GM12891 (cell line): Measurements from ENCODE around the gene IFT20.

Experiments used
- POLR2A ChIP-seq: IDR thresholded peaks from 2 replicates; pipeline ENCODE4 v1.6.1; 2011; ENCODE audit warnings: low read depth, low read length, control low read depth
- POLR2AphosphoS5 ChIP-seq: IDR thresholded peaks from 2 replicates; pipeline ENCODE4 v1.6.1; 2011; ENCODE audit warnings: low read depth, low read length, control low read depth
- POU2F2 ChIP-seq: IDR thresholded peaks from 2 replicates; pipeline ENCODE4 v1.6.1; 2011; ENCODE audit warnings: low read depth, mild to moderate bottlenecking, control low read depth, low read length, moderate library complexity
- SPI1 ChIP-seq: IDR thresholded peaks from 2 replicates; pipeline ENCODE4 v1.6.1; 2011; ENCODE audit warnings: low read depth, low read length, control low read depth
- TAF1 ChIP-seq: IDR thresholded peaks from 2 replicates; pipeline ENCODE4 v1.6.1; 2011; ENCODE audit warnings: low read depth, low read length, control low read depth

DNA sequence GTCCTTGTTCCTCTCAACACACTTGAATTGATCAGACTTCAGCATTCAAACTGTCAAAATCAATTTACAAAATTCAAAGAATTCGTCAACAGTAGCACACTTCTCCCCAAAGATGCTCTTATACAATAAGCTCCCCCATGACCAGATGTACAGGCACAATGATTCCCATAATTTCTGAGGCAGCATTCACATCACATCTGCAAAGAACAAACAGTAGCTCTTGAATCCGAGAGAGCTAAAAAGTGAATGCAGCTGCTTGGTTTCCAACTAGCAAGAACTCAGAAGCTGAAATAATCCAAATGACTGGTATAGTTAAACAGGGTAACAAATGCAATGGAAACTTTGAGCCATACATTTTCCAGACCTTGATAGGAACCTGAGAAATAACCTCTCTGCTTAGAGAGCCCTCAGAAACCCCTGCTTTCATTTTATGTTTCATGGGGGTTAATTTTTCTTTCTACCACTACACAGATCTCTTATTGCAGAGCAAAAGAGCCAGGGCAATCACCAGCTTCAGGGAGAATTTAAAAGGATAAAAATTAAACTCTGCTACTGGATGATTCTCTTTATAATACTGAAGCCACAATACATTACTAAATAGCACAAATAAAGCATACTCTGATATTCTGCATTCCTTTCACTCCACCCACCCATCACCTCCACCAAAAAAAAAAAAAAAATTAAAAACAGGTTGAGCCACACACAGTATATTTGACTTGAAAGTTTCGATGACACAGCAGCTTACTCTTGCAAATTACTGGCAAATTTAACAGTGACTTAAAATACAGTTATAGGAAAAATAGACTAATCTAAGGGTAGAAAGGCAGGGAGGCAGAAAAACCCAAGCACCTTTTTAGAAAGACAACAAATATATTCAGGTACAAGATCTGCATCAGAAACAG lies 39.3 kb downstream of the IFT20 start:
- no peak for TF ChIP-seq POLR2AphosphoS5
- no peak for TF ChIP-seq POLR2A
- no peak for TF ChIP-seq SPI1
- no peak for TF ChIP-seq TAF1
- TF ChIP-seq POU2F2 = no peak
